ENCODE results near the gene ORMDL3.

DNA sequence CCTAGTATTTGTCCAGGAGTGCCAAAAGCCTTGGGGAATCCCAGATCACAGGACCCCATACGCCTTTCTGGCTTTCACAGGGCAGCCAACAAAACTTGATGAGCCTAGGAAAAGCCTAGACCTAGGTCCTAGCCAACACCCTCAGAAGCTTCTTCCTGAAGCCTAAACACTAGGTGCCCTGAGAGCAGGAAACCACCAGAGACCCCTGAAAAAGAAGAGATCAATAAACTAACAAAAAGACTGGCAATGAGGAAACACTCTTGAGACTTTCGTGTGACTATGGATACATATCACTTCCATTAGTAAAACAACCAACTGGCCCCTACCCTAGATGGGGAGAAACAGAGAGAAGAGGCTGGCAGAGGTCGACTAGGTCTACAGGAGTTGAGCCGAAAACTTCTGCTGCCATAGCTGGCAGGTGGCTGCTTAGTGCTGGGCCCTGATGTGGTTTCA is 1.2 kb downstream of the ORMDL3 start:
- TF ChIP-seq, protein P1, sequence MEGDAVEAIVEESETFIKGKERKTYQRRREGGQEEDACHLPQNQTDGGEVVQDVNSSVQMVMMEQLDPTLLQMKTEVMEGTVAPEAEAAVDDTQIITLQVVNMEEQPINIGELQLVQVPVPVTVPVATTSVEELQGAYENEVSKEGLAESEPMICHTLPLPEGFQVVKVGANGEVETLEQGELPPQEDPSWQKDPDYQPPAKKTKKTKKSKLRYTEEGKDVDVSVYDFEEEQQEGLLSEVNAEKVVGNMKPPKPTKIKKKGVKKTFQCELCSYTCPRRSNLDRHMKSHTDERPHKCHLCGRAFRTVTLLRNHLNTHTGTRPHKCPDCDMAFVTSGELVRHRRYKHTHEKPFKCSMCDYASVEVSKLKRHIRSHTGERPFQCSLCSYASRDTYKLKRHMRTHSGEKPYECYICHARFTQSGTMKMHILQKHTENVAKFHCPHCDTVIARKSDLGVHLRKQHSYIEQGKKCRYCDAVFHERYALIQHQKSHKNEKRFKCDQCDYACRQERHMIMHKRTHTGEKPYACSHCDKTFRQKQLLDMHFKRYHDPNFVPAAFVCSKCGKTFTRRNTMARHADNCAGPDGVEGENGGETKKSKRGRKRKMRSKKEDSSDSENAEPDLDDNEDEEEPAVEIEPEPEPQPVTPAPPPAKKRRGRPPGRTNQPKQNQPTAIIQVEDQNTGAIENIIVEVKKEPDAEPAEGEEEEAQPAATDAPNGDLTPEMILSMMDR (IDR thresholded peaks at IDR 0.05; ENCODE audit: poor library complexity): no peak
- no peak for TF ChIP-seq EZH2phosphoT487 (IDR thresholded peaks at IDR 0.05; ENCODE audit: low read depth, severe bottlenecking, unreplicated experiment)
- no peak for TF ChIP-seq EZH2 (IDR thresholded peaks at IDR 0.05; ENCODE audit: borderline replicate concordance)

Data from hepatocyte (in vitro differentiated cells).